GM21528 (cell line): ENCODE measurements around the gene RCC2.
"Not testable (repeated sequence)": the region's sequence is repeated elsewhere in the genome, so short reads cannot be mapped to it uniquely, and the experiment has no call there.

ENCODE experiments used
- ATAC-seq: cut with Tn5 transposase; IDR thresholded peaks from one replicate; pipeline ENCODE4 v1.9.1; 2021; ENCODE audit warnings: mild to moderate bottlenecking, moderate library complexity; ENCODE audit not compliant: unreplicated experiment, low FRiP score

RCC2 gene

DNA sequence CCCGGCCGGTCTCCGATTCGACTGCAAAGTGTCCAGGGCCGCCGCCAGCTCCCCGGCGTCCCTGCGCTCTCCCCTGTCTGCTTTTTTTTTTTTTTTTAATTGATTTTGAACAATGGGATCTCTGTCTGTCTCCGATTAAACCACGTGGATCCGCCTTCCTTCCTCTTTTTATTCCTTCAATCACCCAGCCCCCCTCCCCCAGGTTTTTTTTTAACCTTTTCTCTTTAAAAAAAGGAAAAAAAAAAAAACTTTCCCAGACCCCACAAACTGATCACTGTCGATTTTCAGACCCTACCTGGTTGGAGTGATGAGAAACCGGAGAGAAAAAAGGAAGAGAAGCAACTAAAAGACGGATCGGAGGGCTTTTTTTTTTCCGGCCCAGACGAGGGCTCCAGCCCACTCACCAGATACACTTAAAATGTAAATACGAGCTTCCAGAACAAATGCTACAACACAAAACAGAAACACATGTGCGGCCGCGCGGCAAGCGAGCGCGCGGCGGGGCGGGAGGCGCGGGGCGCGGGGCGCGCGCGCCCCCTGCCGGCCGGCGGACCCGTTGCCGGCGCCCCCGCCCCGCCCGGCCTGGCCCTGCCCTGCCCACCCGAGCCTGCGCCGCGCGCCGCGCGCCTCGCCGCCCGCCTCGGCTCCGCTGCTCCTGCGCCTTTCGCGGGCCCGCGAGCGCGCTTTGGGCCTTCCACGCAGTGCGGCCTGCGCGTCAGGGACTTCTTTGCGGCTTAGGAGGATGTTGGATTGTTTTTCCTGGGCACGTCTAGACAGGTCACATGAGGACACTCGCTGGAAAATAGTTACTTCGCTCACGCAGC lies at the start of gene RCC2:
TSS of gene RCC2 (minus strand) at position 428 of the 824 bp plus-strand sequence. CDS start 1,163 bp downstream, outside the sequence.
- ATAC-seq = peak; percentile 33

GRCh38 chr1:17486242-17486641 lies 46.8 kb upstream of the RCC2 start:
- no peak for ATAC-seq

- ATAC-seq = no peak
Observed at GRCh38 chr1:17485281-17485680, 45.8 kb upstream of the RCC2 start.

DNA sequence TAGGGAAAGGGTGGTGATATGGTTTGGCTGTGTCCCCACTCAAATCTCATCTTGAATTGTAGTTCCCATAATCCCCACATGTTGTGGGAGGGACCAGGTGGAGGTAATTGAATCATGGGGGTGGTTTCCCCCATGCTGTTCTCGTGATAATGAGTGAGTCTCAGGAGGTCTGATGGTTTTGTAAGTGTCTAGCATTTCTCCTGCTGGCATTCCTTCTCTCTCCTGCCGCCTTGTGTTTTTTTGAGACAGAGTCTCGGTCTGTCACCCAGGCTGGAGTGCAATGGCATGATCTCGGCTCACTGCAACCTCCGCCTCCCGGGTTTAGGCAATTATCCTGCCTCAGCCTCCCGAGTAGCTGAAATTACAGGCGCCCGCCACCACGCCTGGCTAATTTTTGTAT lies 42.5 kb upstream of the RCC2 start:
- ATAC-seq = not testable (repeated sequence)

GRCh38 chr1:17480846-17481245 lies 41.4 kb upstream of the RCC2 start:
- ATAC-seq = no peak

DNA sequence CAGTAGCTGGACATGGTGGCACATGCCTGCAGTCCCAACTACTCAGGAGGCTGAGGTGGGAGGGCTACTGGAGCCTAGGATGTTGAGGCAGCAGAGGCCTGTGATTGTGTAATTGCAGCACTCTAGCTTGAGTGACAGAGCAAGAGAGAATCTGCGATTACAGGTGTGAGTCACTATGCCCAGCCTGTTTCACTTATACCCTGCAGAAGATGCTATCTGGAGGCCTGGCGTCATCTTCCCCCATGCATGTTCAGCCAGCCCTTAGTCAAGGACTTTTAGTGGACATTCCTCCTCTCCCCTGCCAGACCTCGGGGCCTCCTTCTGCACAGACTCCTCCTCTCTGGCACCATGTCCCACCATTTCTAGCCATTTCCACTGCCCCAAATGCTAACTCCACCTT lies 36.3 kb upstream of the RCC2 start:
- no peak for ATAC-seq

DNA sequence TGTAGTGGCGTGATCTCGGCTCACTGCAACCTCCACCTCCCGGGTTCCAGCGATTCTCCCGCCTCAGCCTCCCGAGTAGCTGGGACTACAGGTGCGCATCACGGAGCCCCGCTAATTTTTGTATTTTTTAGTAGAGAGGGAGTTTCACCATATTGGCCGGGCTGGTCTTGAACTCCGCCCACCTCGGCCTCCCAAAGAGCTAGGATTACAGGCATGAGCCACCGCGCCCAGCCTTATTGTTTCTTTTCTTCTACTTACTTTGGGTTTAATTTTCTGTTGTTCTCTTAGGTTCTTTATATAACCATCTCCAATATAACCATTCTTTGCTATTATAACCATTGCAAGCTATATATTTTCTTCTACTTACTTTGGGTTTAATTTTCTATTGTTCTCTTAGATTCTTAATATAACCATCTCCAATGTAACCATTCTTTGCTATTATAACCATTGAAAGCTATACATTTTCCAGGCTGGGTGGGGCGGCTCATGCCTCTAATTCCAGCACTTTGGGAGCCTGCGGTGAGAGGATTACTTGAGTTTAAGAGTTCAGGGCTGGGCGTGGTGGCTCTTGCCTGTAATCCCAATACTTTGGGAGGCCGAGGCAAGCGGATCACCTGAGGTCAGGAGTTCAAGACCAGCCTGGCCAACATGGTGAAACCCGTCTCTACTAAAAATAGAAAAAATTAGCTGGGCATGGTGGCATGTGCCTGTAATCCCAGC lies 35.5 kb upstream of the RCC2 start:
- not testable (repeated sequence) for ATAC-seq

GRCh38 chr1:17472814-17473213 lies 33.3 kb upstream of the RCC2 start:
- no peak for ATAC-seq

- ATAC-seq = no peak
Observed at GRCh38 chr1:17471393-17471792, 31.9 kb upstream of the RCC2 start.

DNA sequence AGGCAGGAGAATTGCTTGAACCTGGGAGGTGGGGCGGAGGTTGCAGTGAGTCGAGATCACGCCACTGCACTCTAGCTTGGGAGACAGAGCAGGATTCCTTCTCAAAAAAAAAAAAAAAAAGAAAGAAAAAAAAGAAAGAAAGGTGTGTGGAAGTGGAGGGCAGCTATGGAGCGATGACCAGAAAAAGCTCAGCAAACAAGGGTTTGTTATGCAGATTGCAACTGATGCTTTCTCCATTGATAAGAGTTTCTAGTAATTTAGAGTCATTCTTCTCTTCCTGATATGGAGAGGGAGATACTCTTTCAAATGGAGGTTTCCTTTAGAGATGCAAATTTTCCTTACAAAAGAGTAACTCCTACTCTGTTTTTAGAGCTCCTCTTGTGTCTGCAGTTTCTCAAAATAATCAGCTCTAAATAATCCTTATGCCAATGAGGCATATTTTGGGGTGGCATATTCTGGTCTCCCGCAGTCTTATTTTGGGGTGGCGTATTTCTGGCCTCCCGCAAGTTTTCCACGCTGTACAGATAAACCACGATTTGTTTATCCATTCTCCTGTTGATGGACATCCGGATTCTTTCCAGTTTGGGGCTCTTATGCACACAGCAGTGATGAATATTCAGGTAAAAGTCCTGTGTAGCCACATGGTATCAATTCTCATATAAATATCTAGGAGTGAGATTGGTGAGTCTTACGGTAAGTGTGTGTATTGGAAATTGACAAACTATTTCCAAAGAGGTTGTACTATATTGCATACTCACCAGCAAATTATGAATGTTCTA lies 30.7 kb upstream of the RCC2 start:
- ATAC-seq = no peak

- ATAC-seq = not testable (repeated sequence)
Observed at GRCh38 chr1:17468357-17469265, 29.1 kb upstream of the RCC2 start.

DNA sequence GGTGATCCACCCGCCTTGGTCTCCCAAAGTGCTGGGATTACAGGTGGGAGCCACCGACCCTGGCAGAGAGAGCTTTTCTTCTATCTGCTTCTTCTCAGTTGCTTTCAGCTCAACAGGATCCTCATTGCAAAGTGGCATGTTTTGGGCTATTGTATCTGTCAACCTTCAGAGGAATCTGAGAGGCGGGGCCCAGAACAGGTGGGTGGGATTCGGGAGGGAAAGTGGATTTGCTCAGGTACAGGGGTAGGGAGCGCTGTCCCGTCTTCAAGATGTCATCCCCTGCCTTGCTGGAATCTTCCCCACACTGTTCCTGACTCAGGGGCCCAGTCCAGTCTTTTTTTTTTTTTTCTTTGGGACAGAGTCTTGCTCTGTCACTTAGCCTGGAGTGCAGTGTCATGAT lies 26.9 kb upstream of the RCC2 start:
- ATAC-seq = no peak

- ATAC-seq = no peak
Observed at GRCh38 chr1:17465228-17465627, 25.8 kb upstream of the RCC2 start.

GRCh38 chr1:17463991-17464390 lies 24.5 kb upstream of the RCC2 start:
- no peak for ATAC-seq

DNA sequence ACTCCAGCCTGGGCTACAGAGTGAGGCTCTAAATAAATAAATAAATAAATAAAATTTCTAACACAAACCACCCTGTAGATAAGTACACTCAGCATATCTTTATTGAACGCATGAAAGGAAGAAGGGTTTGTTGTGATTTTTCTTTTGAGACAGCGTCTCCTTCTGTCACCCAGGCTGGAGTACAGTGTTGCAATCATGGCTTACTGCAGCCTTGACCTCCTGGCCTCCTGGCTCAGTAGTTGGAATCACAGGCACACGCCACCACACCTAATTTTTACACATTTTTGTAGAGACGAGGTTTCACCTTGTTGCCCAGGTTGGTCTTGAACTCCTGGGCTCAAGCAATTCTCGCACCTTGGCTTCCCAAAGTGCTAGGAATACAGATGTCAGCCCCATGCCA lies 23.2 kb upstream of the RCC2 start:
- no peak for ATAC-seq

- ATAC-seq = no peak
Observed at GRCh38 chr1:17460219-17460618, 20.7 kb upstream of the RCC2 start.

DNA sequence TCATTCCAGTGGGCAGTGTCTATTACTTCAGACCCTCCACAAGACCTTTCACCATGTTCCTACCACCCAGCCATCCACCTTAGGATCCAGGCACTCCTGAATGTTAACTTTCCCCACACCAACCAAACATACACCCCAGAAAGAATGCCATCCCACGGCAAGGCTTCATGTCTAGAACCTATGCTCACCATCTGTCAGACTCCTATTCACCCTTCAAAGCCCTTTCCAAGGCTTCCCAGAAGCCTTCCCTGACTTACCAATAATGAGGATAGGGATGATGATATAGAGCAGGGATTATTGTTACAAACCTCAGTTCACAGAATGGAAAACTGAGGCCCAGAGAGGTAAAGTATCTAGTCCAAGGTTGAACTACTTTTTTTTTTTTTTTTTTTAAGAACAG lies 19.3 kb upstream of the RCC2 start:
- ATAC-seq = no peak

GRCh38 chr1:17452686-17453085 lies 13.2 kb upstream of the RCC2 start:
- no peak for ATAC-seq

GRCh38 chr1:17452203-17452602 lies 12.7 kb upstream of the RCC2 start:
- not testable (repeated sequence) for ATAC-seq

DNA sequence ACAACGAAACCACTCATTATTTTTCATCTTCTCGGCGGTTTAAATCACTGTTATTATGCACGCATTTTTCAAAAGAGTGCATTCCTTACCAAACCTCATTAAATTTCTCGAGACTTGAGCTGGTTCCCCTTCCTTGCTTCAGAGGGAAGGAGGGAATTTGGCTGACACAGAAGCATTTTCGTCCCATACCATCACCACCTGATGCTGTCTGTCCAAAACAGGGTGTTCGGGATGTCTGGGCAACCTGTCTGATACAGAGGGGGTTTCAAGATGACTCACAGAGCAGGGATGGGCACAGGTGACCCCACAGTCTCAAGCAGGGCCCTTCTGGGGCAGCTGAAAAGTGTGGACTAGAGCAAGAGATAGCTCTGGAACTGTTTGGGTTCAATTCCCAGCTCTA lies 12.3 kb upstream of the RCC2 start:
- ATAC-seq = no peak
